Glutamatergic neuron (in vitro differentiated cells): ENCODE measurements around the gene EGLN1. TPM values are rescaled to one million over a fixed set of nuclear protein-coding genes. Genes with fewer than 3 reads are reported as not detected.

Source experiments
- DNase-seq: peaks from one replicate; pipeline ENCODE4 v3.0.0; 2022
- H3K27ac Mint-ChIP-seq: one replicate; pipeline ENCODE4 v1.8.0; 2020; ENCODE audit warnings: mild to moderate bottlenecking, mixed read lengths, inconsistent platforms; ENCODE audit not compliant: unreplicated experiment
- H3K27me3 Mint-ChIP-seq: one replicate; pipeline ENCODE4 v1.8.0; 2020; ENCODE audit warnings: mild to moderate bottlenecking, moderate library complexity, mixed read lengths, inconsistent platforms; ENCODE audit not compliant: unreplicated experiment
- H3K36me3 Mint-ChIP-seq: one replicate; pipeline ENCODE4 v1.8.0; 2020; ENCODE audit warnings: mild to moderate bottlenecking, mixed read lengths, inconsistent platforms; ENCODE audit not compliant: unreplicated experiment
- H3K4me1 Mint-ChIP-seq: one replicate; pipeline ENCODE4 v1.8.0; 2020; ENCODE audit warnings: mild to moderate bottlenecking, low read depth, mixed read lengths, inconsistent platforms; ENCODE audit not compliant: unreplicated experiment
- H3K4me3 Mint-ChIP-seq: one replicate; pipeline ENCODE4 v1.8.0; 2020; ENCODE audit warnings: mild to moderate bottlenecking, mixed read lengths, inconsistent platforms; ENCODE audit not compliant: unreplicated experiment
- H3K9me3 Mint-ChIP-seq: one replicate; pipeline ENCODE4 v1.8.0; 2020; ENCODE audit warnings: mild to moderate bottlenecking, moderate library complexity, mixed read lengths, inconsistent platforms; ENCODE audit not compliant: unreplicated experiment
- total RNA-seq: library from RNA; stranded (reverse); fragmentation: NEBNext Ultra II Directional; extraction: Animal tissue kit (Norgen Biotek cat#: 25700); gene quantifications from one replicate; pipeline ENCODE4 v1.2.1, GENCODE V29; 2021; ENCODE audit not compliant: unreplicated experiment
- TF ChIP-seq, protein P1 (sequence below): fragments of 200-600 bp; sonication (generic); IDR thresholded peaks from one replicate; pipeline ENCODE4 v1.5.0; 2021; ENCODE audit not compliant: partially characterized antibody, unreplicated experiment

EGLN1 gene
- total RNA-seq, 1 donor from 2014 or later: 12.3 TPM

DNA sequence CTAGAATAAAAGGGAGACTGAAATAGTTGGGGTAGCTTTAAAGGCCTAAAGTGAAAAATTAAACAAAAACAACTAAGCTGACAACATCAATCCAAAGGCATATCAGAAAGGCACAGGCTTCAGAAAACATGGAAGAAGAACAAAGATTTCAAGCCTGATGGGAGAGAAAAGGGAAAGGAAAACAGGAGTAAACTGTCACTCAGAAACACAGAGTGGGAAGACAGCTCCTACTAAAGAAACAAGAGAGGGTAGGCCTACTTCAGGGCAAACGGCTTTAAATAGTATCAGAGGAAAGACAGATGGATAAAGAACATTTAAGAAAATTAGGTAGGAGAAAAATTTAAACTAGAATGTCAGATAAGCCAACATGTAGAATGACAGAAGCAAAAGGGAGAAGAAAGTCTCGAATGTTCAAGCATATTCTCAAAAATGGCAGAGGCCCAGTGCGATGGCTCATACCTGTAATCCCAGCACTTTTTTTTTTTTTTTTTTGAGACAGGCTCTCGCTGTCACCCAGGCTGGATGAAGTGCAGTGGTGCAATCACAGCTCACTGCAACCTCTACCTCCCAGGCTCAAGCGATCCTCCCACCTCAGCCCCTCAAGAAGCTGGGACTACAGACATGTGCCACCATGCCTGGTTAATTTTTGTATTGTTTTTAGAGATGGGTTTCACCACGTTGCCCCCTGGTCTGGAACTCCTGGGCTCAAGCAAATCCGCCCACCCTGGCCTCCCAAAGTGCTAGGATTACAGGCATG is 7.6 kb downstream of the EGLN1 start:
- TF ChIP-seq, protein P1, sequence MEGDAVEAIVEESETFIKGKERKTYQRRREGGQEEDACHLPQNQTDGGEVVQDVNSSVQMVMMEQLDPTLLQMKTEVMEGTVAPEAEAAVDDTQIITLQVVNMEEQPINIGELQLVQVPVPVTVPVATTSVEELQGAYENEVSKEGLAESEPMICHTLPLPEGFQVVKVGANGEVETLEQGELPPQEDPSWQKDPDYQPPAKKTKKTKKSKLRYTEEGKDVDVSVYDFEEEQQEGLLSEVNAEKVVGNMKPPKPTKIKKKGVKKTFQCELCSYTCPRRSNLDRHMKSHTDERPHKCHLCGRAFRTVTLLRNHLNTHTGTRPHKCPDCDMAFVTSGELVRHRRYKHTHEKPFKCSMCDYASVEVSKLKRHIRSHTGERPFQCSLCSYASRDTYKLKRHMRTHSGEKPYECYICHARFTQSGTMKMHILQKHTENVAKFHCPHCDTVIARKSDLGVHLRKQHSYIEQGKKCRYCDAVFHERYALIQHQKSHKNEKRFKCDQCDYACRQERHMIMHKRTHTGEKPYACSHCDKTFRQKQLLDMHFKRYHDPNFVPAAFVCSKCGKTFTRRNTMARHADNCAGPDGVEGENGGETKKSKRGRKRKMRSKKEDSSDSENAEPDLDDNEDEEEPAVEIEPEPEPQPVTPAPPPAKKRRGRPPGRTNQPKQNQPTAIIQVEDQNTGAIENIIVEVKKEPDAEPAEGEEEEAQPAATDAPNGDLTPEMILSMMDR: no peak
- H3K4me1 Mint-ChIP-seq: peaks cover 3% of the 10 kb centered on the region
- H3K9me3 Mint-ChIP-seq: no peaks in the 10 kb centered on the region
- no peaks in the 10 kb centered on the region for H3K36me3 Mint-ChIP-seq
- H3K27ac Mint-ChIP-seq: no peak overlapping the region
- no peak overlapping the region for H3K4me3 Mint-ChIP-seq
- DNase-seq: no peak
- H3K27me3 Mint-ChIP-seq: peaks cover 4% of the 10 kb centered on the region

DNA sequence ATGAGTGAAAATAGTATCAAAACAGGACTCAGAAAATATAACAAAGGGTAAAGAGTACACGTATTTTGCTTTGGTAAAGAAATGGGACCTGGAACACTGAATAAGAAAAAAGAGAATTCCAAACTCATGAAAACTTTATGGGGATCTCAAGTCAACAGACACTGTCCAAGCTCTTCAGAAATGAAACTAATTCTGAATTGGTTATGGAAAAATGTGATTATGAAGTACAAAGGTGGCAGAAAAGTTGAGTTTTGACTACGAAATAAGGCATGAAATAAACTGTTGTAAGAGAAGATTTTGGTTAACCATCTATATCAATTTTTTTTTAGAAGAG is 8.4 kb downstream of the EGLN1 start:
- no peaks in the 10 kb centered on the region for H3K9me3 Mint-ChIP-seq
- H3K27ac Mint-ChIP-seq: no peak overlapping the region
- peaks cover 4% of the 10 kb centered on the region for H3K27me3 Mint-ChIP-seq
- TF ChIP-seq, protein P1: no peak
- H3K4me3 Mint-ChIP-seq: no peak overlapping the region
- DNase-seq: no peak
- H3K4me1 Mint-ChIP-seq: peaks cover 2% of the 10 kb centered on the region
- H3K36me3 Mint-ChIP-seq: no peaks in the 10 kb centered on the region

- Mint-ChIP-seq H3K9me3 (no peaks in the 10 kb centered on the region), H3K27me3 (peaks cover 4% of the 10 kb centered on the region), H3K27ac (no peak overlapping the region), H3K4me3 (no peak overlapping the region), H3K4me1 (peaks cover 2% of the 10 kb centered on the region), H3K36me3 (no peaks in the 10 kb centered on the region)
- TF ChIP-seq, protein P1: no peak
- DNase-seq: no peak
These were observed 11.0 kb downstream of the EGLN1 start for GRCh38 chr1:231411036-231411531.

DNA sequence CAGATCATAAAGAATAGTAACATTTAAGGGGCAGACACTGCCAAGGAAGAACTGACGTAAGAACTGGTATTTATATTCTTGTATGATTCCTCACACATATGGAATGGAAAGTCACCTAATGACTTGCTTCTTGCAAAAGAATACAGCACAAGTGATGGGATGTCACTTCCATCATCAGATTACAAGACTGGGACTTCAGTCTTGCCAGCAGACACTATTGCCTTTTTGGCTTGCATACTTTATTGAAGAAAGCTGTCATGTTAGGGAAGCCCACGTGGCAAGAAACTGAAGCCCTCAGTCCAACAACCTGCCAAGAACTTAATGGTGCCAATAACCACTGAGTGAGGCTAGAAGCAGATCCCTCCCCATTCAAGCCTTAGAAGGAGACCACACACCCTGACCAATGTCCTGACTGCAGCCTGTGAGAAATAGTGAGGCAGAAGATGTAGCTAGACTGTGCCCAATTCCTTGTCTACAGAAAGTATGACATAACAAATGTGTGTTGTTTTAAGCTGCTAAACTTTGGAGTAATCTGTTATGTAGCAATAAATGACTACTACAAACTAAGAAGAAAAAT is 12.0 kb downstream of the EGLN1 start:
- no peak overlapping the region for H3K4me3 Mint-ChIP-seq
- TF ChIP-seq, protein P1: no peak
- no peak for DNase-seq
- peaks cover 4% of the 10 kb centered on the region for H3K27me3 Mint-ChIP-seq
- no peaks in the 10 kb centered on the region for H3K9me3 Mint-ChIP-seq
- no peak overlapping the region for H3K27ac Mint-ChIP-seq
- no peaks in the 10 kb centered on the region for H3K36me3 Mint-ChIP-seq
- H3K4me1 Mint-ChIP-seq: peaks cover 2% of the 10 kb centered on the region

GRCh38 chr1:231408528-231409094 is 13.5 kb downstream of the EGLN1 start:
- peaks cover 2% of the 10 kb centered on the region for H3K27me3 Mint-ChIP-seq
- H3K9me3 Mint-ChIP-seq: no peaks in the 10 kb centered on the region
- no peak for DNase-seq
- no peaks in the 10 kb centered on the region for H3K36me3 Mint-ChIP-seq
- no peak overlapping the region for H3K4me3 Mint-ChIP-seq
- H3K27ac Mint-ChIP-seq: no peak overlapping the region
- H3K4me1 Mint-ChIP-seq: peaks cover 2% of the 10 kb centered on the region
- TF ChIP-seq, protein P1: no peak
